Measurements from ENCODE around the gene ASTE1. TPM values are rescaled to one million over a fixed set of nuclear protein-coding genes. Genes with fewer than 3 reads are reported as not detected.

Gene ASTE1
- total and polyA plus RNA-seq, 2 of the 8 experiments (the other 6 are each of a cell fraction or from before 2014, with no cell fraction given), result 6.4 TPM; not detected in 1

GRCh38 chr3:131036986-131037385, 10.4 kb upstream of the ASTE1 start:
- Histone ChIP-seq H3K79me2 (ENCODE audit: control insufficient read depth in 1 of 2, insufficient read depth in 2 of 2, low read length in 2 of 2) (no peaks in the 10 kb centered on the region), H3K56ac (replicated peaks; ENCODE audit: insufficient read length, low read depth, low read length) (no peak overlapping the region), H3K4me1 (replicated peaks in 1 of 4; ENCODE audit: control insufficient read depth in 3 of 4, insufficient read depth in 4 of 4, low read length in 3 of 4) (peaks cover 0 to 2% (median 0%) of the 10 kb centered on the region in 4 experiments; a peak in 1 of 7 replicates), H2AK5ac (ENCODE audit: low read depth, low read length) (no peak overlapping the region), H3K79me1 (ENCODE audit: low read depth, low read length) (no peaks in the 10 kb centered on the region), H2BK120ac (replicated peaks; ENCODE audit: low read depth, low read length) (no peak overlapping the region), H2BK5ac (ENCODE audit: low read depth, low read length) (no peak overlapping the region), H3K27me3 (replicated peaks in 1 of 4; ENCODE audit: control insufficient read depth in 3 of 4, extremely low read depth in 1 of 4, insufficient read depth in 3 of 4, low read length in 3 of 4) (no peaks in the 10 kb centered on the region), H2BK12ac (ENCODE audit: low read depth, low read length) (no peak overlapping the region), H2AFZ (ENCODE audit: low read length) (no peak overlapping the region), H3K36me3 (ENCODE audit: control insufficient read depth in 2 of 4, insufficient read depth in 4 of 4, low read length in 3 of 4) (no peaks in the 10 kb centered on the region), H3K23ac (ENCODE audit: insufficient read length) (no peak overlapping the region), H3K4me3 (ENCODE audit: extremely low read depth in 1 of 4, insufficient read depth in 2 of 4, low read depth in 3 of 4, low read length in 4 of 4) (no peak overlapping the region), H4K20me1 (replicated peaks in 1 of 2; ENCODE audit: control insufficient read depth in 1 of 2, insufficient read depth in 2 of 2, low read length in 2 of 2) (no peaks in the 10 kb centered on the region), H4K5ac (ENCODE audit: insufficient read length, low read depth, low read length) (no peak overlapping the region), H4K8ac (ENCODE audit: extremely low read depth, insufficient read depth, low read length) (no peak overlapping the region), H2BK20ac (ENCODE audit: low read length) (no peak overlapping the region), H3K27ac (ENCODE audit: low read depth, low read length) (no peak overlapping the region), H3K9me3 (ENCODE audit: insufficient read depth in 2 of 2, low read depth in 1 of 2, low read length in 1 of 2) (no peaks in the 10 kb centered on the region), H3K4ac (replicated peaks; ENCODE audit: insufficient read length, low read depth, low read length) (no peak overlapping the region), H3K18ac (ENCODE audit: extremely low read depth, low read length) (no peak overlapping the region), H3K9ac (replicated peaks in 1 of 4; ENCODE audit: extremely low read depth in 1 of 4, low read depth in 3 of 4, low read length in 3 of 4) (no peak overlapping the region), H3K23me2 (ENCODE audit: low read depth, low read length) (no peaks in the 10 kb centered on the region), H3K14ac (ENCODE audit: insufficient read length) (no peak overlapping the region), H3K4me2 (ENCODE audit: insufficient read depth in 1 of 2, low read depth in 2 of 2, low read length in 2 of 2) (no peak overlapping the region), H2BK15ac (ENCODE audit: low read length) (no peak overlapping the region), H4K91ac (replicated peaks; ENCODE audit: insufficient read length, low read length) (no peak overlapping the region)
- ChIA-PET CTCF (ENCODE audit: partially characterized antibody) (interaction anchor here (0.6 to 2.7 kb wide), 7 partner anchors 11 to 870 kb away, joined by 3 to 12 read pairs (median 4); partner anchors contain the start of genes ASTE1 and NEK11), POLR2A (ENCODE audit: partially characterized antibody) (no interaction called here)
- 88% methylated on average over 4 of the region's 5 CpGs; no CpG with 5 or more reads in 1 of the 2 experiments for WGBS, 2 experiments (ENCODE audit: extremely low coverage in 1 of 2, insufficient coverage in 1 of 2, insufficient read length in 1 of 2, insufficient replicate concordance in 2 of 2, low coverage in 1 of 2, low lambda C conversion rate in 2 of 2, missing lambda C conversion rate in 1 of 2)
- DNase-seq (ENCODE audit: low read depth in 1 of 2, low spot score in 2 of 2) (no peak), FAIRE-seq (no peak)
- TF ChIP-seq SP2 (IDR thresholded peaks at IDR 0.05; ENCODE audit: low read length) (no peak), CHD1 (IDR thresholded peaks at IDR 0.05; ENCODE audit: low read depth, low read length) (no peak), CBX8 (IDR thresholded peaks at IDR 0.05; ENCODE audit: borderline replicate concordance, low read depth, low read length) (no peak), ATF3 (IDR thresholded peaks at IDR 0.05; ENCODE audit: insufficient read depth, low read depth, low read length) (no peak), NRF1 (IDR thresholded peaks at IDR 0.05; ENCODE audit: low read depth, low read length) (no peak), TAF7 (optimal IDR thresholded peaks at IDR 0.05; ENCODE audit: borderline replicate concordance, low read depth, low read length) (no peak), TAF1 (IDR thresholded peaks at IDR 0.05; ENCODE audit: low read depth, low read length) (no peak), TCF12 (IDR thresholded peaks at IDR 0.05; ENCODE audit: low read depth, low read length) (no peak), POU5F1 (IDR thresholded peaks at IDR 0.05; ENCODE audit: low read depth, low read length) (no peak), ATF2 (IDR thresholded peaks at IDR 0.05; ENCODE audit: low read length) (no peak), EZH2 (IDR thresholded peaks at IDR 0.05; ENCODE audit: low read depth, low read length, severe bottlenecking) (no peak), EP300 (IDR thresholded peaks at IDR 0.05; ENCODE audit: borderline replicate concordance in 1 of 2, low read depth in 2 of 2, low read length in 2 of 2) (no peak)
